Upper lobe of right lung (tissue), 1 donor: ENCODE measurements around the gene HMX3. TPM values are rescaled to one million over a fixed set of nuclear protein-coding genes. Genes with fewer than 3 reads are reported as not detected.
A peak's percentile ranks its signal among the peaks of the same experiment; 100 is the strongest.

Source experiments
- ATAC-seq: fragments of 200-7000 bp; cut with Tn5 transposase; one replicate; pipeline ENCODE4 v1.9.1; 2020; ENCODE audit warnings: mild to moderate bottlenecking, moderate library complexity
- DNase-seq: peaks from one replicate; pipeline ENCODE4 v3.0.0-alpha.2; 2020
- H3K27ac ChIP-seq: fragments of 200-600 bp; one replicate; pipeline ENCODE4 v1.8.0; 2022
- H3K27me3 ChIP-seq: fragments of 200-600 bp; one replicate; pipeline ENCODE4 v1.8.0; 2022; ENCODE audit warnings: mild to moderate bottlenecking
- H3K36me3 ChIP-seq: fragments of 200-600 bp; one replicate; pipeline ENCODE4 v1.8.0; 2022
- H3K4me1 ChIP-seq: fragments of 200-600 bp; one replicate; pipeline ENCODE4 v1.8.0; 2022
- H3K4me3 ChIP-seq: fragments of 200-600 bp; one replicate; pipeline ENCODE4 v1.8.0; 2022; ENCODE audit warnings: mild to moderate bottlenecking
- H3K9me3 ChIP-seq: fragments of 200-600 bp; one replicate; pipeline ENCODE4 v1.8.0; 2022
- CTCF ChIP-seq: fragments of 200-600 bp; IDR thresholded peaks from one replicate; pipeline ENCODE4 v1.8.0; 2022; ENCODE audit warnings: antibody characterized with exemption
- intact Hi-C: fragments of 100-400 bp; cut with DNase I; formaldehyde crosslinking; loops from one replicate; pipeline ENCODE4 v1.11.0; 2022
- total RNA-seq: library from RNA; stranded (reverse); fragmentation: NEBNext Ultra II Directional; extraction: Animal tissue kit (Norgen Biotek cat#: 25700); gene quantifications from one replicate; pipeline ENCODE4 v1.2.1, GENCODE V29; 2021
- donor health status: DM: no; HTN: yes; CAD: no; lungs with severe emphysema.

HMX3 gene
- total RNA-seq, 1 donor from 2014 or later: not detected

- DNase-seq (no peak), ATAC-seq (no peak)
- H3K4me3 ChIP-seq: peak overlapping the region; percentile 39
- no peaks in the 10 kb centered on the region for H3K9me3 ChIP-seq
- intact Hi-C loops: no loop called here
- H3K4me1 ChIP-seq: peaks cover 49% of the 10 kb centered on the region
- peaks cover 100% of the 10 kb centered on the region for H3K27me3 ChIP-seq
- no peak overlapping the region for H3K27ac ChIP-seq
- no peaks in the 10 kb centered on the region for H3K36me3 ChIP-seq
- no peak for TF ChIP-seq CTCF
Measured at GRCh38 chr10:123134915-123135414, 805 bp upstream of the HMX3 start.

GRCh38 chr10:123136221-123136805, 543 bp downstream of the HMX3 start:
- Histone ChIP-seq H3K4me1 (peaks cover 53% of the 10 kb centered on the region), H3K27ac (no peak overlapping the region), H3K27me3 (peaks cover 100% of the 10 kb centered on the region), H3K4me3 (no peak overlapping the region), H3K9me3 (no peaks in the 10 kb centered on the region), H3K36me3 (no peaks in the 10 kb centered on the region)
- intact Hi-C loops: no loop called here
- ATAC-seq (no peak), DNase-seq (no peak)
- TF ChIP-seq CTCF: no peak

- Histone ChIP-seq H3K27me3 (peaks cover 100% of the 10 kb centered on the region), H3K9me3 (no peaks in the 10 kb centered on the region), H3K4me1 (peaks cover 53% of the 10 kb centered on the region), H3K27ac (no peak overlapping the region), H3K36me3 (no peaks in the 10 kb centered on the region), H3K4me3 (no peak overlapping the region)
- no peak for DNase-seq
- intact Hi-C loops: no loop called here
- TF ChIP-seq CTCF: no peak
- no peak for ATAC-seq
Measured at GRCh38 chr10:123136806-123137642, 1.3 kb downstream of the HMX3 start.

- Histone ChIP-seq H3K9me3 (no peaks in the 10 kb centered on the region), H3K27ac (no peak overlapping the region), H3K36me3 (no peaks in the 10 kb centered on the region), H3K4me3 (no peak overlapping the region), H3K4me1 (peaks cover 45% of the 10 kb centered on the region), H3K27me3 (peaks cover 100% of the 10 kb centered on the region)
- DNase-seq (no peak), ATAC-seq (no peak)
- intact Hi-C loops: no loop called here
- no peak for TF ChIP-seq CTCF
Measured at GRCh38 chr10:123139165-123139520, 3.4 kb downstream of the HMX3 start.

GRCh38 chr10:123139521-123140163, 3.9 kb downstream of the HMX3 start:
- Histone ChIP-seq H3K27ac (no peak overlapping the region), H3K9me3 (no peaks in the 10 kb centered on the region), H3K36me3 (no peaks in the 10 kb centered on the region), H3K4me1 (peaks cover 41% of the 10 kb centered on the region), H3K27me3 (peaks cover 100% of the 10 kb centered on the region), H3K4me3 (no peak overlapping the region)
- peak; percentile 24 for ATAC-seq
- DNase-seq: no peak
- intact Hi-C loops: no loop called here
- no peak for TF ChIP-seq CTCF
